Measurements from ENCODE around the gene SPHK2.
"Not testable (repeated sequence)": the region's sequence is repeated elsewhere in the genome, so short reads cannot be mapped to it uniquely, and the experiment has no call there.

Gene SPHK2, protein sequence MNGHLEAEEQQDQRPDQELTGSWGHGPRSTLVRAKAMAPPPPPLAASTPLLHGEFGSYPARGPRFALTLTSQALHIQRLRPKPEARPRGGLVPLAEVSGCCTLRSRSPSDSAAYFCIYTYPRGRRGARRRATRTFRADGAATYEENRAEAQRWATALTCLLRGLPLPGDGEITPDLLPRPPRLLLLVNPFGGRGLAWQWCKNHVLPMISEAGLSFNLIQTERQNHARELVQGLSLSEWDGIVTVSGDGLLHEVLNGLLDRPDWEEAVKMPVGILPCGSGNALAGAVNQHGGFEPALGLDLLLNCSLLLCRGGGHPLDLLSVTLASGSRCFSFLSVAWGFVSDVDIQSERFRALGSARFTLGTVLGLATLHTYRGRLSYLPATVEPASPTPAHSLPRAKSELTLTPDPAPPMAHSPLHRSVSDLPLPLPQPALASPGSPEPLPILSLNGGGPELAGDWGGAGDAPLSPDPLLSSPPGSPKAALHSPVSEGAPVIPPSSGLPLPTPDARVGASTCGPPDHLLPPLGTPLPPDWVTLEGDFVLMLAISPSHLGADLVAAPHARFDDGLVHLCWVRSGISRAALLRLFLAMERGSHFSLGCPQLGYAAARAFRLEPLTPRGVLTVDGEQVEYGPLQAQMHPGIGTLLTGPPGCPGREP

GRCh38 chr19:48618916-48619691 is at the start of gene SPHK2, which contains the start of gene RPL18:
Gene SPHK2 (plus strand): TSS chr19:48619506. CDS start chr19:48620515, 1,009 bp downstream.
Gene RPL18 (minus strand): TSS chr19:48619178. CDS start chr19:48619143, 35 bp downstream.
- peak; percentile 98 for DNase-seq (ENCODE audit: low spot score)

DNA sequence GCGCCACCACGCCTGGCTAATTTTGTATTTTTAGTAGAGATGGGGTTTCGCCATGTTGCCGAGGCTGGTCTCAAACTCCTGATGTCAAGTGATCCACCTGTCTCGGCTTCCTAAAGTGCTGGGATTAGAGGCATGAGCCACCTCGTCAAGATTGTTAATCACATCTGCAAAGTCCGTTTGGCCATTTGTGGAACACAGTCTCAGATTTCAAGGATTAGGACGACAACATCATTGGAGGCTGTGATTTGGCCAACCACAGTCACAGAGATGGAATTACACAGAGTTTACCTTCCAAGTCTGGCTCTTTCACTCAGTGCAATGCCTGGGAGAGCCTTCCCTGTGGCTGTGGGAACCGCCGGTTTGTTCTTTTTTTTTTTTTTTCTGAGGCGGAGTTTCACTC is 49.5 kb upstream of the SPHK2 start:
- no peak for DNase-seq (ENCODE audit: low spot score)

- no peak for DNase-seq (ENCODE audit: low spot score)
These were observed 47.7 kb upstream of the SPHK2 start for GRCh38 chr19:48571378-48572162.

GRCh38 chr19:48573163-48573505 is 46.2 kb upstream of the SPHK2 start:
- DNase-seq (ENCODE audit: low spot score): no peak

DNA sequence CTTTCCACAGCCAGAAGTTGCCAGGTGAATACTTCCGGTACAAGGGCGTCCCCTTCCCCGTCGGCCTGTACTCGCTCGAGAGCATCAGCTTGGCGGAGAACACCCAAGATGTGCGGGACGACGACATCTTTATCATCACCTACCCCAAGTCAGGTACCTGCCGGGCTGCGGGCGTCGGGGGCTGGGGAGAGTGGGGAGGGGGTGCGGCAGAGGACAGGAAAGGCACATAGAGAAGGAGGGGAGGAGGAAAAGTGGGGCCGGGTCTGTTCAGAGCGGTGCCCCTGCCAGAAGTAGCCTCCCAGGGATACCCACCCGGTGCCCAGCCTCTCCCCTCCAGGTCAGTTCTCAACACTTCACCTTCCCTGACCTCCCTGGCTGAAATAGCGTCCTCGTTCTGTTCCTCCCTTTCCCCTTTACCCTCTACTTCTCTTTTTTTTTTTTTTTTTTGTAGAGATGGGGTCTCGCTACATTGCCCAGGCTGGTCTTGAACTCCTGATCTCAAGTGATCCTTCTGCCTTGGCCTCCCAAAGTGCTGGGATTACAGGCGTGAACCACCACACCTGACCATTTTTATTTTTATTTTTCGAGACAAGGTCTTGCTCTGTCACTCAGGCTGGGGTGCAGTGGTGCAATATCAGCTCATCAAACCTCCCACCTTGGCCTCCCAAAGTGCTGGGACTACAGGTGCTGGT is 43.2 kb upstream of the SPHK2 start:
- no peak for DNase-seq (ENCODE audit: low spot score)

DNA sequence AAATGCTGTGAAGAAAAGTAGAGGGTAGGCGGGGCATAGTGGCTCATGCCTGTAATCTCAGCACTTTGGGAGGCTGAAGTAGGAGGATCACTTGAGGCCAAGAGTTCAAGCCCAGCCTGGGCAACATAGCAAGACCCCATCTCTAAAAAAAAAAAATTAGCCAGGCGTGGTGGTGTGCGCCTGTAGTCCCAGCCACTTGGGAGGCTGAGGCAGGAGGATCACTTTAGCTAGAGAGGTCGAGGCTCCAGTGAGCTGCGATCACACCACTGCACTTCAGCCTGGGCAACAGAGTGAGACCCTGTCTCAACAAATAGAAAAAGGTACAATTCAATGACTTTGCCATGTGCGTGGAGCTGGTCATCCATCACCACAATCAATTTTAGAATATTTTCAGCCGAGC is 41.4 kb upstream of the SPHK2 start:
- DNase-seq (ENCODE audit: low spot score): not testable (repeated sequence)

DNA sequence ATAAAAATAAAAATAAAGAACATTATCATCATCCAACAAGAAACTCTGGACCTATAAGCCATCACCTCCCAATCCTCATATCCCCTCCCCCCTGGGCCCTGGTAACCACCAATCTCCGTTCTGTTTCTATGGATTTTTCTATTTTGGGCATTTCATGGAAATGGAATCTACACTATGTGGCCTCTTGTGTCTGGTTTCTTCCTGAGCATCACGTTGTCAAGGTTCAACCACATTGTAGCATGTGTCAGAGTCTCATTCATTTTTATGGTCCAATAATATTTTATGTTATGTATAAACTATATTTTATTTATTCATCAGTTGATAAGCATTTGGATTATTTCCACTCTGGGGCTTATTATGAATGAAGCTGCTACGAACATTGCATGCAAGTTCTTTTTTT is 40.4 kb upstream of the SPHK2 start:
- no peak for DNase-seq (ENCODE audit: low spot score)

GRCh38 chr19:48582168-48582567 is 37.1 kb upstream of the SPHK2 start:
- DNase-seq (ENCODE audit: low spot score): no peak

DNA sequence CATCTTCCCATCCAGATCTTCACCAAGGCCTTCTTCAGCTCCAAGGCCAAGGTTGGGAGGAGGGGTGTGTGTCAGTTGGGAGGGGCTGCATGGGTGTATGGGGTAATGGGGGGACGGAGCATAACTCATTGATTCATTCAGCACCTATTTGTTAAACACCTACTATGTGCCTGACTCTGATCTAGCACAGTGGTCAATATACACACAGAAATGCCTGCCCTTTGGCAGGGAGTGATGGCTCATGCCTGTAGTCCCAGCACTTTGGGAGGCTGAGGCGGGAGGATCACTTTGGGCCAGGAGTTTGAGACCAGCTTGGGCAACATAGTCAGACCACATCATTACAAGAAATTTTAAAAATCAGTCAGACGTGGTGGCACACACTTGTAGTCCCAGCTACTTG is 31.9 kb upstream of the SPHK2 start:
- no peak for DNase-seq (ENCODE audit: low spot score)

DNA sequence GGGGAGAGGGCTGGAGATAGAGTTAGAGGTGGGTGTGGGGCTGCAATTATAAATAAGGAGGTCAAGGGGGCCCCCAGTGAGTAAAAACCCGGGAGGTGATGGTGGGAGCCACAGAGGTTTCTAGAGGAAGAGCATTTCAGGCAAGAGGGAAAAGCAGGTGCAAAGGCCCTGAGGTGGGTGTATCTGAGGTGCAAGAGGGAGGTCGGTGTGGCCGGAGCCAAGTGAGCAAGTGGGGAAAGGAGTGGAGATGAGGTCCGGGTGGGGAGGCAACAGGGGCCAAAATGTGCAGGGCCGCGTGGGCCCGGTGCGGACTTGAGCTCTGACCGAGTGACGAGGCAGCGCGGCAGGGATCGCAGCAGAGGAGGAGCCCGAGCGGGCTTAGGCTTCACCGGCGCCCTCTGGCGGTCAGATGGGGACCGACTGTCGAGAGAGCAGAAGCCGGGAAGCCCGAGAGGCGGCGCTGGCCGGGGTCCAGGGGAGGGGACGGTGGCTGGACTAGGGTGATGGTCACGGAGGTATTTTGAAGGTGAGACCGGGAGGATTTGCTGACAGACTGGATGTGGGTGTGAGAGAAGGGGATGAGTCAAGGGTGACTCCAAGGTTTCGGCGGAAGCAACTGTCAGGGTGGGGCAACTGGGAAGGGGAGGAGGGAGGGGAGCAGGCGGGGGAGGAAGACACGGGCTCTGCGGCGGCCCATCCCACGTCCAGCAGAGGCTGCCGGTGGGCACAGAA is 30.5 kb upstream of the SPHK2 start:
- DNase-seq (ENCODE audit: low spot score): peak; percentile 88

GRCh38 chr19:48591021-48591420 is 28.3 kb upstream of the SPHK2 start:
- DNase-seq (ENCODE audit: low spot score): no peak

DNA sequence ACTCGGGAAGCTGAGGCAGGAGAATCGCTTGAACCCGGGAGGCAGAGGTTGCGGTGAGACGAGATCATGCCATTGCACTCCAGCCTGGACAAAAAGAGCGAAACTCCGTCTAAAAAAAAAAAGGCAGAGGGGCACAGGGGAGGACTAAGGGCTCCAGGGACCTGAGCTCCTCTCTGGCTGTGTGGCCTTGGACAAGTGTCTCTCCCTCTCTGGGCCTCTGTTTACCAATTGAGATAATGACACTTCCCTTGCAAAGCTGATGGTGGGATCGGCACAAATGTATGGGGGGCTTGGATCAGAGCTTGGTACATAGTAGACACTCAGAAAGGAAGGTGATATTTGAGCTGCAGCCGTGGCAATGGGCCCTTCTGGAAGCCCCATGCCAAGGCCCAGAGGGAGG is 24.1 kb upstream of the SPHK2 start:
- DNase-seq (ENCODE audit: low spot score): no peak

GRCh38 chr19:48595833-48596232 is 23.5 kb upstream of the SPHK2 start:
- DNase-seq (ENCODE audit: low spot score): no peak

GRCh38 chr19:48596237-48596636 is 23.1 kb upstream of the SPHK2 start:
- DNase-seq (ENCODE audit: low spot score): no peak

GRCh38 chr19:48596679-48597465 is 22.4 kb upstream of the SPHK2 start:
- DNase-seq (ENCODE audit: low spot score): no peak

DNA sequence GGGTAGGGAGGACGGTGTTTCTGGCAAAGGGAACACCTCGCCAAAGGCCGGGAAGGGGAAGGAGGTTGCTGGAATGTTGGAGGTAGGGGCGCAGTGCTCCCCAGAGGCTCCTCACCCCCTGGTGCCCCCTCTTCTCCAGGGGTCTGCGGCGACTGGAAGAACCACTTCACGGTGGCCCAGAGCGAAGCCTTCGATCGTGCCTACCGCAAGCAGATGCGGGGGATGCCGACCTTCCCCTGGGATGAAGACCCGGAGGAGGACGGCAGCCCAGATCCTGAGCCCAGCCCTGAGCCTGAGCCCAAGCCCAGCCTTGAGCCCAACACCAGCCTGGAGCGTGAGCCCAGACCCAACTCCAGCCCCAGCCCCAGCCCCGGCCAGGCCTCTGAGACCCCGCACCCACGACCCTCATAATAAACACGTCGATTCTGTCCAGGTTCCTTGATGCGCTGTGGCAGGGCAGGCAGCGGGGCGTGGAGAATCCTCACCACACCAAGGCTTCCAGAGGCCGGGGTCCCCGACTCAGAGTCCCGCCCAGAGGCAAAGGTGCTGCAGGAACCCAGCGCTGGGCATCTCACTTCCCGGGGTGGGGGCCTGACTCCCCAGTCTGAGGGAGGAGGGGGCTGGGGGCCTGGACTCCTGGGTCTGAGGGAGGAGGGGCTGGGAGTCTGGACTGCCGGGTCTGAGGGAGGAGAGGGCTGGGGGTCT is 20.2 kb upstream of the SPHK2 start:
- DNase-seq (ENCODE audit: low spot score): no peak

- DNase-seq (ENCODE audit: low spot score): no peak
These were observed 18.5 kb upstream of the SPHK2 start for GRCh38 chr19:48600679-48601417.

DNA sequence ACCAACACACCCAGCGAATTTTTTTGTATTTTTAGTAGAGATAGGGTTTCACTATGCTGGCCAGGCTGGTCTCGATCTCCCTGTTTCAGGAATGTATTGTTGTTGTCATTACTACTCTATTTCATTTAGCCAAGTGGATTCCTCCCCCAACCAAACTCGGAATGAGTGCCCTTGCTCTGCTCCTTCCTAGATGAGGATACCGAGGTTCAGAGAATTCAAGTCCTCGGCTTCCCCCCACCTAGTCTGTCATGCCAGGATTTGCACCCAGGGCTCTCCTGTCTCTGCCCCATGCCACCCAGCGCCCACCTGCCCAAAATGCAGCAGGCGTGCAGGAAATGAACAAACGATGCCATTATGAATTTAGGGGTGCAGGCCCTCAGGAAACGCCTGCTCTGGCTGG is 16.3 kb upstream of the SPHK2 start:
- DNase-seq (ENCODE audit: low spot score): no peak

DNA sequence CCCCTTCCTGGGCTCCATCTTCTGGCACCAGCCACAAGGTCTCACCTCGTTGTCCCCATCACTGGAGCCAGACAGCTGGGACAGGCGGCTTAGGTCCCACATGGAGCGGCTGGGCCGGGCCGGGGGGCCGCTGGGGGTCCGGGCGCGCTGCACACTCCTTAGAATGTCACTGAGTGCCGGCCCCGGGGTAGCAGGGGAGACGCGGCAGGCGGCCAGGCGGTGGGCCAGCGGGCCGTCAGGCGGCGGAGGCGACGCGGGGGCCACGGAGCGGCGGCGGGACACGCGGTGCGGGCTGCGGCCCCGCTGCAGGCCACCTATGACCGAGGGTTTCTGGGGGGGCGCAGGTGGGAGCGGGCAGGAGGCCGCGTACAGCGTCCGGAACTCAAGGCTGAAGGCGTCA is 15.9 kb upstream of the SPHK2 start:
- DNase-seq (ENCODE audit: low spot score): no peak
